GM04503 (cell line): ENCODE measurements around the gene EMP3.
A peak's percentile ranks its signal among the peaks of the same experiment; 100 is the strongest.
"Not testable (repeated sequence)": the region's sequence is repeated elsewhere in the genome, so short reads cannot be mapped to it uniquely, and the experiment has no call there.

Experiments used
- DNase-seq: peaks from one replicate; pipeline ENCODE4 v3.0.0-alpha.2; 2012; ENCODE audit warnings: low read depth

The EMP3 gene, protein sequence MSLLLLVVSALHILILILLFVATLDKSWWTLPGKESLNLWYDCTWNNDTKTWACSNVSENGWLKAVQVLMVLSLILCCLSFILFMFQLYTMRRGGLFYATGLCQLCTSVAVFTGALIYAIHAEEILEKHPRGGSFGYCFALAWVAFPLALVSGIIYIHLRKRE

DNA sequence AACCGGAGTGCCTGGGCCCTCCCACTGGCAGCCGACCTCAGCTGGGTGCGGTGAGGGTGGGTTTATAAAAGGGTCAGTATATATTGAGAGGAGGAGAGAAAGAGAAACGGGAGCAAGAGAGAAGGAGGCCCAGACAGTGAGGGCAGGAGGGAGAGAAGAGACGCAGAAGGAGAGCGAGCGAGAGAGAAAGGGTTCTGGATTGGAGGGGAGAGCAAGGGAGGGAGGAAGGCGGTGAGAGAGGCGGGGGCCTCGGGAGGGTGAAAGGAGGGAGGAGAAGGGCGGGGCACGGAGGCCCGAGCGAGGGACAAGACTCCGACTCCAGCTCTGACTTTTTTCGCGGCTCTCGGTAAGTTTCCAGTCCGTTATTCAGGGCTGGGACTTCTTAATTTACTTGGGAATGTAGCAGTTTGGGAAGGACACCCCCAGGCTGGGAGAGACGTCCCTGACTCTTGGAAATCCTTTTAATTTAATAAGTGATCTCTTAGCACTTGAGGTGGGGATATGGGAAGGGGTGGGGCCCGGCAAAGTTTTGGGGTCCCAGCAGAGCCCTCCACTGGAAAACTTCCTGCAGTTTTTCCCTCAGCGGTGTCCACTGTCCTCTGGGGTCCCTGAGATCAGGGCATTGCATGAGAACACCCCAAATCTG, at the start of gene EMP3:
Gene EMP3, plus strand, starts transcription at position 288 of the 646 bp plus-strand sequence. CDS start 1,293 bp downstream, outside the sequence.
- peak; percentile 80 for DNase-seq

DNA sequence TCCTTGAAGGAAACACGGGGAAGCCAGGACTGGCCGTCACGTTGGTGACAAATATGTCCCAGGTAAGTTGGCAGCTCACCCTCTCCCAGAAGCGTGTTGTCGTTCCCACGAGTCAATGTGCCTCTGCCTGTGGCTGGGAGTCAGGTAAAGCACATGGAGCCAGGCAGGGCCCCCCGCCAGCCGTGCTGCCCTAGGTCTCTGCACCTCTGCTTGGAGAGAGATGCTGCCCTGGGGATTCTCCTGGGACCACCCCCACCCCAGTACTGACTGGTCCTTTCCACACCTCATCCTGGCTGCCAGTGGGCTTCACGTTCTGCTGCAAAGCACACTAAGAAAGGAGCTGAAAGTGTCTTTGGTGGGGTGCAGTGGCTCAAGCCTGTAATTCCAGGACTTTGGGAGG, 45.6 kb upstream of the EMP3 start:
- no peak for DNase-seq

DNA sequence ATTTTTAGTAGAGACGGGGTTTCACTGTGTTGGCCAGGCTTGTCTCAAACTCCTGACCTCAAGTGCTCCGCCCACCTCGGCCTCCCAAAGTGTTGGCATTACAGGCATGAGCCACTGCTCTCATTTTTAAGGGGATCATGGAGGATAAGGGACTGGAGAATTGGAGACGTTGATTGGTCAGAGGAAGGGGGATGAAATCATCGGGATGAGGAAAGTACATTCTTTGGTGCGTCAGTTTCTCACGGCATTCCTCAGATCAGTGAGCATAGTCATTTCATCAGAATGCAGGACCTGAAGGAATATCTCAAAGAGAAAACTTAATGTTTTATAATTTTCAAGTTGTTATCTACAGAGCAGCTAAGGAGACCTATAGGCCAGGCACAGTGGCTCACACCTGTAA, 41.4 kb upstream of the EMP3 start:
- peak; percentile 63 for DNase-seq

DNA sequence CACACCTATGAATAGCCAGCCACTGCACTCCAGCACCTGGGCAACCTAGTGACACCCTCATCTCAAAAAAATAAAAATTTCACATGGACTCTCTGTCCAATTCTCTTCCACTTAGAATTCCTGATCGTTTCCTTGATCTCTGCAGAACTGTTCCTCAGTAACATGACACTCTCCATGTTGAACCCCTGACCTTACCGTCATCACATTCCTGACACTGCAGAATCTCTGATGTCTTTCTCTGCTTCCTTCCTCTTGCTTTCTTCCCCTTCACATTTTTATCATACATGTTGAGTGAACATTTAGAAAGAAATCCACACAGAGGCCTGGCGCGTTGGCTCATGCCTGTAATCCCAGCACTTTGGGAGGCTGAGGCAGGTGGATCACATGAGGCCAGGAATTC, 40.5 kb upstream of the EMP3 start:
- DNase-seq: no peak

DNA sequence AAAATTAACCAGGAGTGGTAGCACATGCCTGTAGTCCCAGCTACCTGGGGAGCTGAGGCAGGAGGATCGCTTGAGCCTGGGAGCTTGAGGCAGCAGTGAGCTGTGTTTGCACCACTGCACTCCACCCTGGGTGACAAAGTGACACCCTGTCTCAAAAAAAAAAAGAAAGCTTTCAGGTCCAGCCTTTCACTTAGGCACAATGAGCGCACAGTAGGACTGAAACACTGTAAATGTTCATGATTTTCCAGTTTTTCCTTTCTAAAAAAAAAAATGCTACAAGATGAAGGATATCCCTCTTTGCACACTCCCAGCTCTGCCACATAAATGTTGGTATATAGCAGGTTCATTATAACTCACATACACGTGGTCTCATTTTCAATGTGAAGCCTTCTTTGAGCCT, 37.6 kb upstream of the EMP3 start:
- DNase-seq: no peak

DNA sequence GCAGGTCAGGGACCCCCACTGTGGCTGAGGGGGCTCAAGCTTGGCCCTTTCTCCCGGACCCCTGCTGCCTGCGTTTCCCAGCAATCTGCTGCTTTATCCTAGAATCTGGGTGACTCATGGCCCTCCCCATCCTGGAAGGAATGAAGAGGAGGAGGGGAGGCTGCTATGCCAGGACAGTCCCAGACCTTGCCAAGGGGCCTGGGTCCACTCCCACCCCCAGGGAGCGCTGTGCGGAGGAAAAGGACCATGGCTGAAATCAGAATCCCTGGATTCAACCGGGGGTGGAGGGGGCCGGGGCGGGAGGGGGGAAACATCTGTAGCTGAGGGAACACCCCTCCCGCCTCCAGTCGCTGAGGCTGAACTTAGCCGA, 35.0 kb upstream of the EMP3 start:
- no peak for DNase-seq

DNA sequence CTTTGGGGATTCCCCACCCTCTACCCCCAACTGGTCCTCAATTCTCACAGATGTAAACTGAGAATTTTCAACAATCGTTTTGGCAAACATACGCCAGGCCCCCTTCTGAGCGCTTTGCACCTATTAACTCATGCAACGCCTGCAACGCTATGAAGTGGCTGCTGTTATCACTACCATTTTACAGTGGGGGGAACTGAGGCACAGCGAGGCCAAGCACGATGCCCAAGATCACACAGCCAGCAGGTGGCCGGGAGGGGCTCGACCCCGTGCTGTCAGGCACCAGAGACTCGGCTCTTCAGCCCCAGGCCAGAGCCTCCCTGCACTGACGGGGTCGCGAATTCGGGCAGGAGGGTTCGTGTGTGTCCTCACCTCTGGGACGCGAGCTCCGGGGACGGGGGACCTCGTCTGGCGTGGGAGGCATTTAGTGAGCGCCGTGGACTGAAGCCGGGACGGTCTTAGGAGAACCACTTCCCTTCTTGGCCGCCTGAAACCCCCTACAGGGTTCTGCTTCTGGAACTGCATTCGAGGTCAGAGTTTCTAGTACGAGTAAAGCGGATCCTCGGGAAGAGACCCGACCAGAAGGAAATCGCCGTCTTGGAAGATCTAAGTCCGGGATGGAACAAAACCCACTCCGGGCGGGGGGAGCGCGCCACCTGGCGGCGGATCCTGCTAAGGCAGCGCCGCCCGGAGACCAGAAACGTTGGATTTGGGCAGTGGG, 34.4 kb upstream of the EMP3 start:
- DNase-seq: no peak

DNA sequence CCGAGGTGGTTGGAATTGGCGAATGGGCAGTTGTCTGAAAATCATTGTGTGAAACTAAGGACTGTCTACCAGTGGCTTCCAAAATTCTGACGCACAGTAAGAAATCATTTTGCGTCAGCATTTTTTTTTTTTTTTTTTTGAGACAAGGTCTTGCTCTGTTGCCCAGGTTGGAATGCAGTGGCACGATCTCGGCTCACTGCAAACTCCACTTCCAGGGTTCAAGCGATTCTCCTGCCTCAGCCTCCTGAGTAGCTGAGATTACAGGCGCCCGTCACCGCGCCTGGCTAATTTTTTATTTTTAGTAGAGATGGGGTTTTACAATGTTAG, 33.9 kb upstream of the EMP3 start:
- not testable (repeated sequence) for DNase-seq

DNA sequence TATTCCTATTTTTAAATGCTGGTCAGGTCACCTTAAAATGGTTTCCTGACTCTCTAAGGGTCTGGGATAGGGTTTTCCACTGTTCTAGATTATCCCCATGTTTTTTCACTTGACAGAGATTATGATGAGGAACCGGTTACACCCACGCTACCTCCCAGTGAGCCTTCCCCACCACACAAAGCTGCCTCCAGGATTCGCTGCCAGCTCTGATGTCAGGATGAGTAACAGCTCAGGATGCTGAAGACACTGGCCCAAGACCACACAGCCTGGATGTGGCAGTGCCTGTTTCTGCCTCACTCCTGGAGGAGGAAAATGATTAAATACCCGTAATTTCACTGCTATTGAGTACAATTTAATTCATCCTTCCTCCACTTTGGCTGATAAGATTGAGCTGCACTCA, 32.6 kb upstream of the EMP3 start:
- DNase-seq: peak; percentile 53

DNA sequence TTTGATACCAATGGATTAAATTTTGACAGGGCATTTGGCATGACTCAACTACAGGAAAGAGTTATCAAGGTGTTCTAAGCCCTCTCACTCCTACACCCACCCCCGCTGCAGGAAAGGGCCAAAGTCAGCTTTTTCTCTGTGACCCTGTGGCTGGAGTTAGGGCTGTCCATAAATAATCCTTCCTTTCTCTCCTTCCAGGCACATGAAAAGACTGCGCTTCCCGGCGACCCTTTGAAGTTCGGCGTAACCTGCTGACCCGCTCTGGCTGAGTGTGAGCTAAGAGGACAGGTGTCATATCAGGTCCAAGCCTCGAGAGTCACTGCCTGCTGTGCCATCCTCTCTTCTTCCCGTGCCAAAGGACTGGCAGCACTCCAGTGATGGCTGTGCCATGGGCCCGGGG, 29.9 kb upstream of the EMP3 start:
- no peak for DNase-seq

DNA sequence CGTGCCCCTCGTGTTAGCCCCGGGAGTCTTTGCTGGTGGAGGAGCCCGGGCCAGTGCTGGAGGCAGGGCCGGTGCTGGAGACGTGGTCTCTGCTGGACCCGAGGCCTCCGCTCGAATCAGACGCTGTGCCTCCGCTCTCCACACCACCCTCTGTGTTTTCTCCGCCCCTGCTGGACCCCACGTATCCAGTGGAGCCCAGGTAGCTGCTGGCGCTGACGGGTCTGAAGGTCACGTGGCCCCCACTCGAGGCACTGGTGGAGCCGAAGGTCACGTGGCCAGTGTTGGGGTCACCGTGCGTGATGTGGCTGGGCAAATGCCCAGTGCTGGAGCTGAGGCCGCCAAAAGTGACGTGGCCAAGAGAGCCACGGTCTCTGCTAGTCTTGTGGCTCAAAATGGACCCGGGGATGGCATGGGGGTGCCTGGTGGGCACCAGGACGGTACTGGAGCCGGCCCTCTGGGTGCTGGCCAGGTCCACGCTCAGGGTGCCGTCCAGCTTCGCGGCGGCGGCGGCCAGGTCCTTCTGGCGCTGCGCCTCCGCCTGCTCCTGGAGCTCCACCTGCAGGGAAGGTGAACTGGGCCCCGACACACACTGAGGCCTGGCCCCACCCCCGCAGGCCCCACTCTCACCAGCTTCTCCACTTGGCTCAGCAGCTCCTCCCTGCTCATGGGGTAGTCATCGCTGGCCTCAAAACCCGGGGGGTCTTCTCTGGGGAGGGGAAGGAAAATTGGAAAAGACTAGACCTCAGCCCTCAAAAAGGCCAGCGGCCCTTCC, 28.2 kb upstream of the EMP3 start:
- no peak for DNase-seq

DNA sequence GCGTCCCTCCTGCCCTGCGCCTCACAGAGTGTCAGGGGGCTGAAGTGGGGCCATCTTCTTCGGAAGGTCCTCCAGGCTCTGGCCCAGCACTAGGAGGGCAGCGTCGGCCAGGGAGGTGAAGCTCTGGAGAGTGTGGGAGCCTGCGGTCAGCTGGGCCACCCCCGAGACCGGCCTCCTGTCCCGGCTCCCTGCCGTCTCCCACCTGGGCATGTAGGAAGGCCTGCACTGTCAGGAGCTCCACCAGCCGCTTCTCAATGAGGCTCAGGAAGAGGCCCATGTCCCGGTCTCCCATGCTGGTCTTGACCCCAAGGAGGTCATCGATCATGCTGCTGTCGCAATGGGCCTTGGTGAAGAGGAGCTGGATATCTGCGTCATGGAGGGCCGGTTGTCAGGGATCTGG, 27.4 kb upstream of the EMP3 start:
- DNase-seq: no peak

DNA sequence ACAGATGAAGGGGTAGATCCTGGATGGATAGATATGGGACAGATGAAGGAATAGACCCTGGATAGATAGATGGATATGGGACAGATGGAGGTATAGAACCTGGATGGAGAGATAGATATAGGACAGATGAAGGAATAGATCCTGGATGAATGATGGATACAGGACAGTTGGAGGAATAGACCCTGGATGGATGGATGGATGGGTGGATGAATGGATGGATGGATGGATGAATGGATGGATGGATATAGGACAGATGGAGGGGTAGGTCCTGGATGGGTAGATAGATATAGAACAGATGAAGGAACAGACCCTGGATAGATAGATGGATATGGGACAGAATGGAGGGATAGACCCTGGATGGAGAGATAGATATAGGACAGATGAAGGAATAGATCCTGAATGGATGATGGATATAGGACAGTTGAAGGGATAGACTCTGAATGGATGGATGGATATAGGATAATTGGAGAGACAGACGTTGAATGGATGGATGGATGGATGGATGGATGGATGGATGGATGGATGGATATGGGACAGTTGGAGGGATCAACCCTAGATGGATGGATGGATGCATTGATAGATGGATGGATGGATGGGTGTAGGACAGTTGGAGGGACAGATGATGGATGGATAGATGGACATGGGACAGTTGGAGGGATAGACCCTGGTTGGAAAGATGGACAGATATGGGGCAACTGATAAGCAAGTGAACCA, 23.3 kb upstream of the EMP3 start:
- no peak for DNase-seq

DNA sequence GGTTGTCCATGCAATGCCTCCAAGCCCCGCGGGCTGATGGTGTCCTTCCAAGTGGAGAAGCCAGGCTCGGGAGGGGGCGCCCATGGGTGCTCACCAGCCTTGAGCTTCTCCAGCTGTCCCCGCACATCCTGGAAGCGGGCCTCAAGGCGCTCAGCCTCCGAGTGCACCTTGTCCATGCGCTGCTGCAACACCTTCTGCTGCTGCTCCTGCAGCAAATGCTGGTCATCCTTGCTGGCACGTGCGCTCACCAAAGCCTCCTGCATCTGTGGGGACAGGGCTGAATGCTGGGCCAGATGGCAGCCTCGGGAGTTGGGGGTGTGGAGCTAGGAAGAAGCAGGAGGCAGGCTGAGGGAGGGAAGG, 22.8 kb upstream of the EMP3 start:
- DNase-seq: no peak

DNA sequence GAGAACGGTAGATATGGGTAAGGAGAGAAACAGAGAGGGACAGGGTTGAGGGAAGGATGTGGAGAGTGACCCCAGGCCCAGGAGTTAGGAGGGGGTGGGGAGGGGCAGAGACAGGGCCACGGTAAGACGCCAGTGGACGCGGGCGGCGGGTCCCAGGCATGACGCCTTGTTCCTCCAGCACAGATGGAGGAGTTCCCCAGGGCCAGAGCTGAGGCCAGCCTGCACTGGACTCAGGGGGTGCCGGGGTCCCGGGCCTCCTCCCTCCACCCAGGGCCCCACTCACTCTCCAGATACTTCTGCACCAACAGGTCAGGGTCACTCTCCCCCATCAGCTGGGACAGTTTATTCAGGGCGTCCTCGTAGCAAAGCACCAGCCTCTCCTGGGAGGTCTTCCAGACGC, 22.0 kb upstream of the EMP3 start:
- no peak for DNase-seq

DNA sequence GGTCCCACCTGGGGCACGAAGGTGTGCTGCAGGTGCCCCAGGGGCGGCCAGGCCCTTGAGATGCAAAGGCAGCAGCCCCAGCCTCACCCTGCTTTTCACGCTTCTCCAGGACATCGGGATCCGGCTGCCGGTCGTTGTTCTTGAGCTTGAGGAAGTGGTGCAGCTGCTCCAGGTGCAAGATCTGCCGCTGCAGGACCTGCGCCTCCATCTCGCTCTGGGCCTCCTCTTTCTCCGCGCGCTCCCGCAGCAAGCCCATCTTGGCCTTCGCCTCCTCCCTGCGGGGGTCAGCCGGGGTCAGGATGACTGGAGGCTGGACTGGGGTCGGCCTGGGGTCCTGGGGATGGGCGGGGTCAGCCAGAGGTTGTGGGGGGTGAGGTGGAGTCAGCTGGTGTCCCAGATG, 21.5 kb upstream of the EMP3 start:
- no peak for DNase-seq

DNA sequence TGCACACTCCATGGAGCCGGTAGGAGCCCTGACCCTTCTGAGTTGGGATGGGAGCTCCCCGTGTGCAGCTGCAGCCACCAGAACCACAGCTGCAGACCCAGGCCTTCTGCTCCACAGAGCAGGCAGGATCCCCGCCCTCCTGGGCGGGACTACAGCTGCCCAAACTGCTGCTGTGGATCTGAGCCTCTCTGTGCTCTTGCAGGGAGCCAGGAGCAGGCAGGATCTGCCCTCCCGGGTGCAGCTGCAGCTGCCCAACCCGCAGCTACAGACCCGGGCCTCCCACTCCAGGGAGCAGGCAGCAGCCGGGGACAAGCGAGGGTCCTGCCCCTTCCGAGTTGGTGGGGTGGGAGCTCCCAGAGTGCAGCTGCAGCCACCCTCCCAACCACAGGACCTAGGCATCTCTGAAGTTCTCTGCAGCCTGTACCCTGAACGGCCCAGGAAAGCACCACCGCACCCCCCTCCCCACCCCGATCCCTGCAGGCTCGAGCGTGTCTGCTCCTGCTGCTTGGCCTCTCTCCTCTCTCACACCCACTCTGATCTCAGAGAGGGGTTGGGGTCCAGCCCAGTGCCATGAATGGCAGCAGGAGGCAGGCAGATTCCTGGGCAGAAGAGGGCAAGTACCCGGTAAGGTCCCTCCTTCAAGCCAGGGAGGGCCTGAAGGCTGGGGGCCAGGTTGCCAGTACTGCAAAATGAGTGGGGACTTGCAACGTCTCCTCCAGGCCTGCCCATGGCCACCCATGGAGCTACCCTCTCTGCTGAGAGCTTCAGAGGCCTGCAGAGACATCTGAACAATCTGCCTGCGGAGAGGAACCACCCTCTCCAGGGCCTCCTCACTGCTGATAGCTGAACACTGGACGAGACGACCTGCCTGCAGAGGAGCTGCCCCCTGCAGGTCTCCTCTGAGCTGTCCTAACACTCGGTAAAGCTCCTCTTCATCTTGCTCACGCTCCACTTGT, 16.4 kb upstream of the EMP3 start:
- no peak for DNase-seq

DNA sequence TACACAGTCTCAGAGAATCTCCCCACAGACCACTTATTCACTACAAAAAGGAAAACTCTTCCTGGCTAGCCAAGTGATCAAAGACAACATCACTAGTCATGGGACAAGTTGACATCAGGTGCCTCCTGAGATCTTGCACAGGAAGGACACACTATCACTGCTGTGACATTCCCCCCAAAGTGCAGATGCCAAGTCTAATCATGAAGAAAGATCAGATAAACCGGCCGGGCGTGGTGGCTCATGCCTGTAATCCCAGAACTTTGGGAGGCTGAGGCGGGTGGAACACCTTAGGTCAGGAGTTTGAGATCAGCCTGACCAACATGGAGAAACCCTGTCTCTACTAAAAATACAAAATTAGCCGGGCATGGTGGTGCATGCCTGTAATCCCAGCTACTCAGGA, 15.6 kb upstream of the EMP3 start:
- DNase-seq: not testable (repeated sequence)

DNA sequence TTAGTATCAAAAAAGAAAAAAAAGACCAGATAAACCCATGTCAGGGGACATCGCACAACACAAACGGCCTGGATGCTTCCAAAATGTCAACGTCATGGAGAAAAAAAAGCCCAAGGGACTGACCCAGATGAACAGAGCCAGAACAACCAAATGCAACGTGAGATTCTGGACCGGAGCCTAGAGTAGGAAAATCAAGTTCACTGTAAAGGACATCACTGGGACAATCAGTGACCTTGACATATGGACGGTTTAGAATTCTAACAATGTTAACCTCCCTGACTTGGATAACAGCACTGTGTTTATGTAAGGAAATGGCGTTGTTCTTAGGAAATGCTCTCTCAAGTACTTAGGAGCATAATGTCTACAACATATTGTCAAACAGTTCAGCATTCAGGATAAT, 15.1 kb upstream of the EMP3 start:
- no peak for DNase-seq

DNA sequence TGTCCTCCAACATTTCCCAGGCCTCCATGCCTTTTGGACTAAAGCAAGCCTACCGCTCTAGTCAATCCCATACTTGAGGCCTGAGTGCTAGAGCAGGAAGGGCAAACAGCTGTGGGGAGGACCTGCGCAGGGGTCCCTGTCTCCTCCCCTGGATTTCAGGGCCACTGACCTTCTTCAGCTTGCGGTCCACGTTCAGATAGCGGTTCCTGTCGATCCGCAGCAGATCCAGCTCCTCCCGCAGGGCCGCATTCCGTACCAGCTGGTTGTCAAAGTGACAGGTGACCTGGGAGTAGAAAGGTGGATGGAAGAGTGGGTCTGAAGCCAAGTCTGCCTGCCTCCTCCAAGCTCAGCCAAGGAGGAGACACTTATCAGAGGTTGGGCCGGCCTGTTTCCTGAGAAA, 14.0 kb upstream of the EMP3 start:
- DNase-seq: no peak

DNA sequence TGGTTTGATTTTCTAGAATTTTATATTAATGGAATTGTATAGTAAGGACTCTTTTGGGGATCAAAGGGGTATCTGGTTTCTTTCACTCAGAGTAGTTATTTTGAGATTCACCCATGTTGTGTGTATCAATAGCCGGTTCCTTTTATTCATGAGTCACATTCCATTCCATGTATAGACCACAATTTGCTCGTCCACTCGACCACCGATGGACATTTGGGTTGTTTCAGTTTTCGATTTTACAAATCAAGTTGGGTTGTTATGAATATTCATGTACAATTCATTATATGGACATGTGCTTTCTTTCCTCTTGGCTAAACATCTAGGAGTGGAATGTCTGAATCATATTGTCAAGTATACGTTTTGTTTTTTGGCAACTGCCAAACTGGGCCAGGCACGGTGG, 9.6 kb upstream of the EMP3 start:
- no peak for DNase-seq

DNA sequence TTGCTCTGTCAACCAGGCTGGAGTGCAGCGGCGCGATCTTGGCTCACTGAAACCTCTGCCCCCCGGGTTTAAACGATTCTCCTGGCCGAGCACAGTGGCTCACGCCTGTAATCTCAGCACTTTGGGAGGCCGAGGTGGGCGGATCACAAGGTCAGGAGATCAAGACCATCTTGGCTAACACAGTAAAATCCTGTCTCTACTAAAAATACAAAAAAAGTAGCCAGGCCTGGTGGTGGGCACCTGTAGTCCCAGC, 7.7 kb upstream of the EMP3 start:
- DNase-seq: not testable (repeated sequence)
